OCI-LY3 (cell line): ENCODE data around the gene DSCAM.
"Not testable (repeated sequence)": the region's sequence is repeated elsewhere in the genome, so short reads cannot be mapped to it uniquely, and the experiment has no call there.

Experiments used
- H2AFZ ChIP-seq: fragments of 200-600, 300-600 bp; shearing (Covaris generic); 2 replicates; pipeline ENCODE4 v1.6.0; 2014; ENCODE audit warnings: antibody characterized with exemption, low read depth, low read length
- H3K27ac ChIP-seq: fragments of 200-600, 300-600 bp; sonication (generic); 2 replicates; pipeline ENCODE4 v1.5.1; 2014; ENCODE audit warnings: mild to moderate bottlenecking, low read length, moderate library complexity, mixed read lengths
- H3K27me3 ChIP-seq: fragments of 200-600, 300-600 bp; sonication (generic); 2 replicates; pipeline ENCODE4 v1.6.1; 2014; ENCODE audit warnings: low read depth, low read length, mixed read lengths
- H3K36me3 ChIP-seq: fragments of 200-600, 300-600 bp; sonication (generic); replicated peaks from 2 replicates; pipeline ENCODE3; 2014; ENCODE audit warnings: low read depth, low read length, mixed read lengths
- H3K4me1 ChIP-seq: fragments of 300-600, 200-600 bp; sonication (generic); 2 replicates; pipeline ENCODE4 v1.6.1; 2014; ENCODE audit warnings: low read length, mixed read lengths
- H3K4me2 ChIP-seq: fragments of 200-600, 300-600 bp; sonication (generic); 2 replicates; pipeline ENCODE4 v1.6.1; 2014; ENCODE audit warnings: low read length, mixed read lengths
- H3K4me3 ChIP-seq: fragments of 300-600, 200-600 bp; sonication (generic); 2 replicates; pipeline ENCODE4 v1.5.1; 2014; ENCODE audit warnings: antibody characterized with exemption, mild to moderate bottlenecking, low read length, moderate library complexity
- H3K79me2 ChIP-seq: fragments of 300-600, 200-600 bp; shearing (Covaris generic); 2 replicates; pipeline ENCODE4 v1.6.1; 2014; ENCODE audit warnings: mild to moderate bottlenecking, low read length, mixed read lengths
- H3K9ac ChIP-seq: fragments of 300-600, 200-600 bp; shearing (Covaris generic); 2 replicates; pipeline ENCODE4 v1.6.0; 2014; ENCODE audit warnings: mild to moderate bottlenecking, low read length, moderate library complexity
- H3K9me3 ChIP-seq: fragments of 200-600, 300-600 bp; shearing (Covaris generic); 2 replicates; pipeline ENCODE4 v1.6.1; 2014; ENCODE audit warnings: low read length, mixed read lengths; ENCODE audit not compliant: insufficient read depth
- H4K20me1 ChIP-seq: fragments of 200-600, 300-600 bp; sonication (generic); 2 replicates; pipeline ENCODE4 v1.6.1; 2016; ENCODE audit warnings: low read length, mixed read lengths; ENCODE audit not compliant: insufficient read depth
- EZH2phosphoT487 ChIP-seq: fragments of 200-600 bp; shearing (Covaris generic); IDR thresholded peaks from 2 replicates; pipeline ENCODE4 v1.6.1; 2018; ENCODE audit warnings: antibody characterized with exemption, mixed run types, low read depth
- TF ChIP-seq, protein P1 (sequence below): fragments of 200-600, 300-600 bp; sonication (generic); IDR thresholded peaks from 2 replicates; pipeline ENCODE4 v1.5.1; 2014; ENCODE audit warnings: antibody characterized with exemption, low read length, low read depth

Gene DSCAM

DNA sequence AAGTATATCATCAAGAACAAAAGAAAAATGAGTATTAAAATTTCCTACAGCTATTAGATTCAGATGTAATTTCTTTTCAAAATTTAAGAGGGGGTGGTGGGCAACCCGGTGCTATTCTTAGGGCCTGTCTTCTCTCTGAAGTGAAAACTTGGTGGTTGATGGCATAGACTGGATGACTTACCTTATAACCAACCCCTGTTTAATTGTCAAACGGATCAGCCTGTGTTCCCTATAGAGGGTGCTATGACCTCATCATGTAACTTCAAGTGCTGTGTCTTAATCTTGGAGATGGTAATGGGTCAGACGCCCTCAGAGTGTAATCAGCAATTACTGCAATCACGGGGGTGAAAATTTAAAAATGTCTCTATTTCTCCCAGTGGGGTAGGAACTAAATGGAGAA, 803.5 kb downstream of the DSCAM start:
- no peak overlapping the region for H2AFZ ChIP-seq
- no peak overlapping the region for H3K4me2 ChIP-seq
- H3K4me3 ChIP-seq: no peak overlapping the region
- no peaks in the 10 kb centered on the region for H3K4me1 ChIP-seq
- no peaks in the 10 kb centered on the region for H4K20me1 ChIP-seq
- no peaks in the 10 kb centered on the region for H3K27me3 ChIP-seq
- no peak overlapping the region for H3K9ac ChIP-seq
- no peaks in the 10 kb centered on the region for H3K36me3 ChIP-seq
- TF ChIP-seq, protein P1, sequence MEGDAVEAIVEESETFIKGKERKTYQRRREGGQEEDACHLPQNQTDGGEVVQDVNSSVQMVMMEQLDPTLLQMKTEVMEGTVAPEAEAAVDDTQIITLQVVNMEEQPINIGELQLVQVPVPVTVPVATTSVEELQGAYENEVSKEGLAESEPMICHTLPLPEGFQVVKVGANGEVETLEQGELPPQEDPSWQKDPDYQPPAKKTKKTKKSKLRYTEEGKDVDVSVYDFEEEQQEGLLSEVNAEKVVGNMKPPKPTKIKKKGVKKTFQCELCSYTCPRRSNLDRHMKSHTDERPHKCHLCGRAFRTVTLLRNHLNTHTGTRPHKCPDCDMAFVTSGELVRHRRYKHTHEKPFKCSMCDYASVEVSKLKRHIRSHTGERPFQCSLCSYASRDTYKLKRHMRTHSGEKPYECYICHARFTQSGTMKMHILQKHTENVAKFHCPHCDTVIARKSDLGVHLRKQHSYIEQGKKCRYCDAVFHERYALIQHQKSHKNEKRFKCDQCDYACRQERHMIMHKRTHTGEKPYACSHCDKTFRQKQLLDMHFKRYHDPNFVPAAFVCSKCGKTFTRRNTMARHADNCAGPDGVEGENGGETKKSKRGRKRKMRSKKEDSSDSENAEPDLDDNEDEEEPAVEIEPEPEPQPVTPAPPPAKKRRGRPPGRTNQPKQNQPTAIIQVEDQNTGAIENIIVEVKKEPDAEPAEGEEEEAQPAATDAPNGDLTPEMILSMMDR: no peak
- no peak for TF ChIP-seq EZH2phosphoT487
- H3K9me3 ChIP-seq: no peaks in the 10 kb centered on the region
- no peaks in the 10 kb centered on the region for H3K79me2 ChIP-seq
- no peak overlapping the region for H3K27ac ChIP-seq

DNA sequence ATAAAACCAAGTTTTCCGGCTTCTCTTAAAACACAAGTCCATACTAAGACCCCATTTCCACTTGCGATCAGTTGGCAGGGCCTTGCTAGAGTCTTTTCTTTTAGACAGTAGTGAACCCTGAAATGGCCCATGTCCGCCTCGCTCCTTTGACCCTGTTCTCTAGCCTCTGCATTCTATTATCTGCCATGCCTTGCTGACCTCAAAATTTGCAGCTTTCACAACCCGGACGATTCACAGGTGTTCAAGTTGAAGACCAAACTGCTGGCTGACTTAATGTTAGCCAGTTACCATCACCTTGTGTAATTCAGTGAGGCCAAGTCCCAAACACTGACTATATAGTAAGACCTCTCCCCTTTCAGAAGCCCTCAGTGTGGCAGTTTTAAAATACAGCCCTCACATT, 805.5 kb downstream of the DSCAM start:
- Histone ChIP-seq H3K4me2 (no peak overlapping the region), H4K20me1 (no peaks in the 10 kb centered on the region), H3K79me2 (no peaks in the 10 kb centered on the region), H3K9me3 (no peaks in the 10 kb centered on the region), H3K27ac (no peak overlapping the region), H3K9ac (no peak overlapping the region), H3K4me3 (no peak overlapping the region), H3K36me3 (no peaks in the 10 kb centered on the region), H2AFZ (no peak overlapping the region), H3K4me1 (no peaks in the 10 kb centered on the region), H3K27me3 (no peaks in the 10 kb centered on the region)
- TF ChIP-seq EZH2phosphoT487: no peak

- H2AFZ ChIP-seq, H3K79me2 ChIP-seq, H3K27ac ChIP-seq, H4K20me1 ChIP-seq, H3K9me3 ChIP-seq, H3K27me3 ChIP-seq, H3K36me3 ChIP-seq, H3K4me2 ChIP-seq, H3K4me3 ChIP-seq, H3K4me1 ChIP-seq, H3K9ac ChIP-seq: not testable (repeated sequence)
Observed at GRCh38 chr21:40033156-40033782, 813.7 kb downstream of the DSCAM start.

DNA sequence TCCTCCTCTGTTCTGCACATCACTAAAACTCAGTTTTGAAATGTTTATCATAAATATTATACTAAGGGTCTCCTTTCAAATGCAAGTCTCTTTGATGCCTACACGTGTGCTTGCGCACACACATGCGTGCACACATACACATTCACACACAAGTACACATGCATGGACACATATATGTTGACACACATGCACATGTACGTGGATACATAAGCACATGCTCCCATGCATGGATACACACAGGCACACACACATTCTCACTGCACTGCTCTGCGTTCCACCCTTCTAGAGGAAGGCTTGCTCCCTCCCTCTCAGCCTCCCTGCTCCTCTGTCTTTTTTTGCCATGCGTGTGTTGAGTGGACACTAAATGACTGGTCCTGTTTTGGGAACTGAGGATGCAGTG, 817.1 kb downstream of the DSCAM start:
- Histone ChIP-seq H3K4me2 (no peak overlapping the region), H3K27me3 (no peaks in the 10 kb centered on the region), H4K20me1 (no peaks in the 10 kb centered on the region), H2AFZ (no peak overlapping the region), H3K27ac (no peak overlapping the region), H3K9me3 (no peaks in the 10 kb centered on the region), H3K4me1 (no peaks in the 10 kb centered on the region), H3K4me3 (no peak overlapping the region), H3K79me2 (no peaks in the 10 kb centered on the region), H3K36me3 (no peaks in the 10 kb centered on the region), H3K9ac (no peak overlapping the region)
- TF ChIP-seq, protein P1: no peak

DNA sequence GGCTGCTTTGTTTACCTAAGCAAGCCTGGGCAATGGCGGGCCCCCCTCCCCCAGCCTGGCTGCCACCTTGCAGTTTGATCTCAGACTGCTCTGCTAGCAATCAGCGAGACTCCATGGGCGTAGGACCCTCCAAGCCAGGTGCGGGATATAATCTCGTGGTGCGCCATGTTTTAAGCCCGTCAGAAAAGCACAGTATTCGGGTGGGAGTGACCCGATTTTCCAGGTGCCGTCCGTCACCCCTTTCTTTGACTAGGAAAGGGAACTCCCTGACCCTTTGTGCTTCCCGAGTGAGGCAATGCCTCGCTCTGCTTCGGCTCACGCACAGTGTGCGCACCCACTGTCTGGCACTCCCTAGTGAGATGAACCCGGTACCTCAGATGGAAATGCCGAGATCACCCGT, 818.6 kb downstream of the DSCAM start:
- not testable (repeated sequence) for H3K4me2 ChIP-seq, H2AFZ ChIP-seq, H3K79me2 ChIP-seq, H3K27ac ChIP-seq, H3K36me3 ChIP-seq, H3K27me3 ChIP-seq, H3K9ac ChIP-seq, H3K4me3 ChIP-seq, H3K9me3 ChIP-seq, H4K20me1 ChIP-seq, H3K4me1 ChIP-seq
